Neural cell (in vitro differentiated cells): Measurements from ENCODE around the gene PRKCSH. TPM values are rescaled to one million over a fixed set of nuclear protein-coding genes. Genes with fewer than 3 reads are reported as not detected.
"Not testable (repeated sequence)": the region's sequence is repeated elsewhere in the genome, so short reads cannot be mapped to it uniquely, and the experiment has no call there.

Experiments used
- H2AFZ ChIP-seq: fragments of 200-600, 300-800 bp; sonication (generic), shearing (Covaris generic); 2 replicates; pipeline ENCODE4 v1.6.0; 2014; ENCODE audit warnings: low read depth, mild to moderate bottlenecking, antibody characterized with exemption, low read length, moderate library complexity
- H3F3A ChIP-seq: fragments of 200-600 bp; shearing (Covaris generic); 2 replicates; pipeline ENCODE4 v1.6.1; 2016; ENCODE audit warnings: mild to moderate bottlenecking, moderate library complexity, mixed read lengths, antibody characterized with exemption, low read length; ENCODE audit not compliant: insufficient read depth, poor library complexity, severe bottlenecking
- H3K27ac ChIP-seq: fragments of 200-600, 300-800 bp; sonication (generic), shearing (Covaris generic); 2 replicates; pipeline ENCODE4 v1.5.1; 2014; ENCODE audit warnings: mild to moderate bottlenecking, low read length, moderate library complexity
- H3K27me3 ChIP-seq: fragments of 300-800, 200-600 bp; sonication (generic), shearing (Covaris generic); 2 replicates; pipeline ENCODE4 v1.6.0; 2014; ENCODE audit warnings: mild to moderate bottlenecking, low read depth, low read length, moderate library complexity; ENCODE audit not compliant: insufficient read depth
- H3K36me3 ChIP-seq: fragments of 300-800, 200-600 bp; sonication (generic), shearing (Covaris generic); 2 replicates; pipeline ENCODE4 v1.5.1; 2014; ENCODE audit warnings: mild to moderate bottlenecking, antibody characterized with exemption, low read length, moderate library complexity; ENCODE audit not compliant: insufficient read depth
- H3K4me2 ChIP-seq: fragments of 300-800, 200-600 bp; sonication (generic), shearing (Covaris generic); 2 replicates; pipeline ENCODE4 v1.6.0; 2014; ENCODE audit warnings: mild to moderate bottlenecking, low read length
- H3K4me3 ChIP-seq: fragments of 300-800, 200-600 bp; sonication (generic), shearing (Covaris generic); 2 replicates; pipeline ENCODE4 v1.5.1; 2014; ENCODE audit warnings: mild to moderate bottlenecking, low read length, moderate library complexity
- H3K79me2 ChIP-seq: fragments of 200-600 bp; shearing (Covaris generic); replicated peaks from 2 replicates; pipeline ENCODE4 v1.6.0; 2014; ENCODE audit warnings: mild to moderate bottlenecking, low read length, moderate library complexity; ENCODE audit not compliant: insufficient read depth
- H3K9ac ChIP-seq: fragments of 300-800, 200-600 bp; sonication (generic), shearing (Covaris generic); 2 replicates; pipeline ENCODE4 v1.6.1; 2016; ENCODE audit warnings: mild to moderate bottlenecking, low read length, mixed read lengths
- H3K9me2 ChIP-seq: fragments of 200-600 bp; shearing (Covaris generic); 2 replicates; pipeline ENCODE4 v1.6.1; 2016; ENCODE audit warnings: mild to moderate bottlenecking, low read length, mixed read lengths; ENCODE audit not compliant: insufficient read depth
- H3K9me3 ChIP-seq: fragments of 200-600, 300-800 bp; sonication (generic), shearing (Covaris generic); 2 replicates; pipeline ENCODE4 v1.6.1; 2016; ENCODE audit warnings: mild to moderate bottlenecking, mixed run types, low read length, moderate library complexity, mixed read lengths
- H4K20me1 ChIP-seq: fragments of 200-600 bp; shearing (Covaris generic); 2 replicates; pipeline ENCODE4 v1.6.1; 2016; ENCODE audit warnings: mild to moderate bottlenecking, mixed run types; ENCODE audit not compliant: insufficient read depth
- CTCF ChIP-seq: fragments of 450-650 bp; IDR thresholded peaks from 2 replicates; pipeline ENCODE4 v1.5.1; 2014; ENCODE audit warnings: antibody characterized with exemption, mild to moderate bottlenecking, moderate library complexity; ENCODE audit not compliant: poor library complexity, severe bottlenecking
- EP300 ChIP-seq: fragments of 450-650 bp; conservative IDR thresholded peaks from 2 replicates; pipeline ENCODE4 v1.6.1; 2014; ENCODE audit warnings: antibody characterized with exemption, mild to moderate bottlenecking, moderate library complexity; ENCODE audit not compliant: poor library complexity, severe bottlenecking
- EZH2 ChIP-seq: fragments of 200-600, 300-800 bp; shearing (Covaris generic), sonication (generic); IDR thresholded peaks from 2 replicates; pipeline ENCODE4 v1.6.1; 2014; ENCODE audit warnings: antibody characterized with exemption, low read length, borderline replicate concordance, mild to moderate bottlenecking; ENCODE audit not compliant: insufficient read depth, poor library complexity, severe bottlenecking
- MXI1 ChIP-seq: fragments of 450-650 bp; conservative IDR thresholded peaks from 2 replicates; pipeline ENCODE4 v1.6.1; 2014; ENCODE audit warnings: antibody characterized with exemption, mild to moderate bottlenecking; ENCODE audit not compliant: poor library complexity, severe bottlenecking
- POLR2AphosphoS5 ChIP-seq: IDR thresholded peaks from 2 replicates; pipeline ENCODE4 v1.6.1; 2012
- RAD21 ChIP-seq: fragments of 450-650 bp; conservative IDR thresholded peaks from 2 replicates; pipeline ENCODE4 v1.6.1; 2014; ENCODE audit warnings: antibody characterized with exemption, mild to moderate bottlenecking, moderate library complexity
- REST ChIP-seq: IDR thresholded peaks from 2 replicates; pipeline ENCODE4 v1.6.1; 2012; ENCODE audit warnings: borderline replicate concordance
- polyA plus RNA-seq: library from polyadenylated mRNA; depleted of rRNA; stranded (reverse); fragments of >200 nt; gene quantifications from 2 replicates; pipeline ENCODE4 v1.2.3, GENCODE V29; 2014

PRKCSH gene
- polyA plus RNA-seq, 1 donor from 2014 or later, result 29.6 TPM

- Histone ChIP-seq H3K79me2 (peaks cover 10% of the 10 kb centered on the region), H3K4me2 (no peak overlapping the region)
These were observed 29.2 kb downstream of the PRKCSH start for GRCh38 chr19:11464333-11465265.

GRCh38 chr19:11465600-11465999 lies 30.2 kb downstream of the PRKCSH start:
- Histone ChIP-seq H3K9me2 (no peaks in the 10 kb centered on the region), H3K79me2 (peaks cover 13% of the 10 kb centered on the region), H3K27me3 (no peaks in the 10 kb centered on the region), H3K4me2 (no peak overlapping the region), H3K9ac (no peak overlapping the region), H3K27ac (no peak overlapping the region), H4K20me1 (no peaks in the 10 kb centered on the region), H2AFZ (no peak overlapping the region), H3K4me3 (no peak overlapping the region), H3K36me3 (no peaks in the 10 kb centered on the region), H3F3A (no peaks in the 10 kb centered on the region), H3K9me3 (no peaks in the 10 kb centered on the region)
- no peak for TF ChIP-seq POLR2AphosphoS5
- no peak for TF ChIP-seq RAD21
- no peak for TF ChIP-seq MXI1
- no peak for TF ChIP-seq CTCF
- TF ChIP-seq EZH2, result no peak

More at GRCh38 chr19:11464333-11465265, 29.2 kb downstream of the PRKCSH start:
- H3F3A ChIP-seq, result no peaks in the 10 kb centered on the region
- H3K9me3 ChIP-seq, result no peaks in the 10 kb centered on the region
- H3K36me3 ChIP-seq, result no peaks in the 10 kb centered on the region
- H3K9me2 ChIP-seq, result no peaks in the 10 kb centered on the region
- H4K20me1 ChIP-seq, result no peaks in the 10 kb centered on the region
- H3K9ac ChIP-seq, result no peak overlapping the region
- no peak overlapping the region for H3K4me3 ChIP-seq
- TF ChIP-seq EZH2 (no peak), REST (no peak), EP300 (no peak), MXI1 (no peak), POLR2AphosphoS5 (no peak)
- H2AFZ ChIP-seq, result no peak overlapping the region
- H3K27ac ChIP-seq, result no peak overlapping the region
- no peaks in the 10 kb centered on the region for H3K27me3 ChIP-seq

- H3K9me3 ChIP-seq, H3K9ac ChIP-seq, H3K4me2 ChIP-seq, H2AFZ ChIP-seq, H3K27ac ChIP-seq, H3F3A ChIP-seq, H4K20me1 ChIP-seq, H3K36me3 ChIP-seq, H3K27me3 ChIP-seq, H3K4me3 ChIP-seq, H3K9me2 ChIP-seq: not testable (repeated sequence)
- H3K79me2 ChIP-seq, result peaks cover 19% of the 10 kb centered on the region
These were observed 32.9 kb downstream of the PRKCSH start for GRCh38 chr19:11468266-11468845.
